Hematopoietic multipotent progenitor cell treated with erythropoietin and hydrocortisone succinate and interleukin-3 and kit ligand, for 4 days (in vitro differentiated cells): ENCODE data around the gene AKNA.

ENCODE experiments used
- DNase-seq: peaks from one replicate; pipeline ENCODE4 v3.0.0-alpha.2; 2015

AKNA gene, protein sequence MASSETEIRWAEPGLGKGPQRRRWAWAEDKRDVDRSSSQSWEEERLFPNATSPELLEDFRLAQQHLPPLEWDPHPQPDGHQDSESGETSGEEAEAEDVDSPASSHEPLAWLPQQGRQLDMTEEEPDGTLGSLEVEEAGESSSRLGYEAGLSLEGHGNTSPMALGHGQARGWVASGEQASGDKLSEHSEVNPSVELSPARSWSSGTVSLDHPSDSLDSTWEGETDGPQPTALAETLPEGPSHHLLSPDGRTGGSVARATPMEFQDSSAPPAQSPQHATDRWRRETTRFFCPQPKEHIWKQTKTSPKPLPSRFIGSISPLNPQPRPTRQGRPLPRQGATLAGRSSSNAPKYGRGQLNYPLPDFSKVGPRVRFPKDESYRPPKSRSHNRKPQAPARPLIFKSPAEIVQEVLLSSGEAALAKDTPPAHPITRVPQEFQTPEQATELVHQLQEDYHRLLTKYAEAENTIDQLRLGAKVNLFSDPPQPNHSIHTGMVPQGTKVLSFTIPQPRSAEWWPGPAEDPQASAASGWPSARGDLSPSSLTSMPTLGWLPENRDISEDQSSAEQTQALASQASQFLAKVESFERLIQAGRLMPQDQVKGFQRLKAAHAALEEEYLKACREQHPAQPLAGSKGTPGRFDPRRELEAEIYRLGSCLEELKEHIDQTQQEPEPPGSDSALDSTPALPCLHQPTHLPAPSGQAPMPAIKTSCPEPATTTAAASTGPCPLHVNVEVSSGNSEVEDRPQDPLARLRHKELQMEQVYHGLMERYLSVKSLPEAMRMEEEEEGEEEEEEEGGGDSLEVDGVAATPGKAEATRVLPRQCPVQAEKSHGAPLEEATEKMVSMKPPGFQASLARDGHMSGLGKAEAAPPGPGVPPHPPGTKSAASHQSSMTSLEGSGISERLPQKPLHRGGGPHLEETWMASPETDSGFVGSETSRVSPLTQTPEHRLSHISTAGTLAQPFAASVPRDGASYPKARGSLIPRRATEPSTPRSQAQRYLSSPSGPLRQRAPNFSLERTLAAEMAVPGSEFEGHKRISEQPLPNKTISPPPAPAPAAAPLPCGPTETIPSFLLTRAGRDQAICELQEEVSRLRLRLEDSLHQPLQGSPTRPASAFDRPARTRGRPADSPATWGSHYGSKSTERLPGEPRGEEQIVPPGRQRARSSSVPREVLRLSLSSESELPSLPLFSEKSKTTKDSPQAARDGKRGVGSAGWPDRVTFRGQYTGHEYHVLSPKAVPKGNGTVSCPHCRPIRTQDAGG (N-terminal part only)

DNA sequence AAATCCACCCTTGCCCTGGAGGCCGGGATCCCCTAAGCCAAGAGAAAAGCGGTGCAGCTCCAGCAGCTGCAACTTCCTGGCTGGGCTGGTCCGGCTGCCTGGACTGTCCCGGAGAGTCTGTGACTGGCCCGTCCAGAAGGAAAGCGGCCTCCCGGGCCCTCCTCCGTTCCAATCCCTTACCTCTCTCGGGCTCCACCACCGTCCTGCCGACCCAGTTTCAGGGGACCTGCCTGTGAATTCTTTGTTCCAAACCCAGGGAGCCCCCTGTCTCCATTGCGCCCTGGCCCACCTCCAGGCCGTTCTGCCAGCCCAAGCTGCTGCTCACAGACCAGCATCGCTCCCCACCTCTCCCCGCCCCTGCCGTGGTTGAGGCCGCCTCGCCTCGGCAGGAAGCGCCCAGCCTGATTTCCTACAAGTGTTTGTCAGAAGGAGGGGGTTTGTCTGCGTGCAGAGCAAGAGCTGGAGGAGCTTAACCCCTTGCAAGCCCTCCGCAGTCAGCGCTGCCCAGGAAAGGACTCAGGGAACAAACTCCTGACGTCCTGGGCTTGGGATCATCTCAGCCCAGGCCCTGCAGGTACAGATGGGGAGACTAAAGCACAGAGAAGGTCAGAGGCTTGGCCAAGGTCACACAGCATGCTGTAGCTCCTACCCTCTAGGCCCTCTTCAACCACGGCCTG is at the start of gene AKNA:
Gene AKNA (minus strand): TSS at position 303 of the 677 bp plus-strand sequence. CDS start 6,649 bp downstream, outside the sequence.
- DNase-seq = peak; percentile 92

DNA sequence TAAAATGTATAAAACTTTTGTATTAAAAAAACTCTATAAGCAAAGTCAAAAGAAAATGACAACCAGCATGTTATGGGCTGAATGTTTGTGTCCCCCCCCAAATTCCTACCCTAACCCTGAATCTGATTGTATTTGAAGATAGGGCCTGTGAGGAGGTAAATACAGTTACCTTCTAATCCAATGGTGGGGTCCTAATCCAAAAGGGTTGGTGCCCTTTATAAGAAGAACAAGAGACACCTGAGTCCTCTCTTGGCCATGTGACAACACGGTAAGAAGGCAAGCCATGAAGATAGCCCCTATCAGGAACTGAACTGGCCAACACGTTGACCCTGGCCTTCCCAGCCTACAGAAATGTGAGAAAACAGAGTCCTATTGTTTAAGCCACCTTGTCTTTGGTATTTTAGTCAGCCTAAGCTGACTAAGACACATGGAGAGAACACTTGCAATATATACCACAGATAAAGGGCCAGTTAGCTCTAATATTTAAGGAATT is 49.7 kb upstream of the AKNA start:
- no peak for DNase-seq

DNA sequence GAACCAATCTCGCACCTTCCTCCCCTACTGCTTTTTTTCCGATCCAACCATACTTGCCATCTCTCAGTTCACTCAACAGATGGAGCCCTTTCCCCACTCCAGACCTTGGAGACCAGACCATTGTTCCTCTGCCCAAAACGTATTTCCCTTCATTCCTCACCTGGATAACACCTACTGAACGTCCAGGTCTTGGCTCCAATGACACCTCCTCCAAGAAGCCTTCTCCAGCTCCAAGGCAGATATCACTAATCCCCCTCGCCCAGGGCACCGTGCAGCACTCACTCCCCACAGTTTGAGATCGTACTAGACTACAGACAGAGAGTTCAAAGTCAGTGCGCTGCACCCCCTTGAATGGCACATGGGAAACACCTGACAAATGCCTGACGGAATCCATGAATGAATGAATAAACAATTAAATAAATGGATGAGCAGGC is 47.1 kb upstream of the AKNA start:
- peak; percentile 64 for DNase-seq

DNA sequence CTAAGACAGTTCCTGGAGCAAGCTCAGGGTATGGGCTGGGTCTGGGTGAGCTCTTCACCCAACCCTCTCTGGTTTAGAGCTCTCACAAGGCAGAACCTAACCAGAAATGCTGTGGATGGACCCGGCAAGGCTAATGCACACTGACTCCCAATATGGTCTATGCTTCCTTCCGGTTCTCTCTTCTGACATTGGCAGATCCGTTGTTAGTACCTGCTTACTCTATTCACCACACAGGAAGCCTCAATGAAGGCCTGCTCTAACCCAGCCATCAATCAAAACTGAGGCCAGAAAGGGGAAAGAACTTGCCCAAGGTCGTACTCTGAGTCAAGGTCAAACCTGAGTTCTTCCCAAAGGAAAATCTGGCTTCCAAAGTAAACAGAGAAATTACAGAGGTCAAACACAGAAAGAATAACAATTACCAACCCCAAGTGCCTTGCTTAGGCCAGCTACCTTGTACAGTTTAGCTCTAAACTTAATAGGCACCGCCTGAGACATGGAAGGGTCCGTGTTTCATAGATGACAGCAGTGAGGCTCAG is 46.0 kb upstream of the AKNA start:
- no peak for DNase-seq

DNA sequence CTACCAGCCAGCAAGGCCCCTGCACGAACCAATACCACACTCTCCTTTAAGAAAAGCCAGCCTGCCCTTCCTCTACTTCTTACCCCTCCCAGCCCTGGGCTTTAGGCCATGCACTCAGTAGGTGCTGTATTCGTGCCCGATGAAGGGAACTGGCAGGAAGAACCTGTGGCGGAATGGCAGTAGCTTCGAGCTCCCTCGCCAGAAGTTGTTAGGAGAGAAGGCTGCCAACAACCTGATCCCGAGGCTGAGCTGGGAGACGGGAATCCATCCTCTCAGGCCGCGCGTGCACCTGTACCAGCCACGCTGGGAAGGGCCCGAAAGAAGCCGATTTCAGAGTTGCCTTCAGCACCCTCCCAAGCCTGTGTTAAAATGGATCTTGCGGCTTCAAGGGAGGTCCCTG is 45.3 kb upstream of the AKNA start:
- DNase-seq = no peak

DNA sequence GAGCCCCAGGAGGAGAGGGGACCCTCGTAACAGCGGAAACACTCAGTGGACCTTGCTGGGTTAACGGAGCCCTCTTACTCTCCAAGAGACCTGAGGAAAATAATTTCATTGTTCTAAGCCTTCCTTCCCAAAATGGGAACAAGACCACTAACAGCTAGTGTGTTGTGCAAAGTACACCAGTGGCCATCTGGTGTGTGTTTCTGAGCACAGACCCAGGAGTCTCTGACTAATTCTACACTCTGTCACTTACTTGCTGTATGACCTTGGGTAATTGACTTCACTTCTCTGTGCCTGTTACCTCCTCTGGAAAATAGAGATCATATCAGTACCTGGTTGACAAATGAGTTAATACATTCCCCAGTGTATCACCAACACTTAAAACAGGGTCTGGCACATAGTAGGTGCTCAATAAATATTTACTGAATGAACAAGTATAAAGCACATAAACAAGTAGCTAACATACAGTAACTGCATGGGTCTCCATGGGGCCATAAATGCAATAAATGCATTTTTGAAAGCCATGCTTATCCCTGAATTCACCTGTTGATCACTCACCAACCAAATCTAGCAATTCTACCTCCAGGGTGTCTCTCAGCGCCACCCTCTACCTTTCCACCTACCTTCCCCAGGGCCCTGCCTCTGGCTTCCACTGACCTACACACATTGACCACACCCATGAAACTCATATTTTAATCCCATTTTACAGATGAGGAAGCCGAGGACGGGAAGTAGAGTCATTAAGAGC is 44.7 kb upstream of the AKNA start:
- DNase-seq = no peak

DNA sequence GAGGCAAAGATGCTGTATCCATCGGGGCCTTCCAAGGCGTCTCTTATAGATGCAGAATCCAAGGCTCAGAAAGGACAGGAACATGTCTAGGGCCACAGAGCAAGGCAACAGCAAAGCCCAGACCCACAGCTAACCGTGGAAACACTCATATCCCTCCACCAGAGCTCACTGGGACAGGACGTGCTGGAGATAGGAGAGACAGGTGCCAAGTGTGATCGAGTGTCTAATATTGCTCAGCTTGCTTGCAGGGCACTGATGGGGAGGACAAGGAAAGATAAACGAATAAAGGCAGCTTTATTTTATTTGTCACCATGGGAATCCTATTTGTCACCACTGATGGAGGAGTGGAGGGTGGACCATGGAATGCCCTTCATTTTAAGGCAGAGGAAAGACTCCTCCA is 44.0 kb upstream of the AKNA start:
- no peak for DNase-seq

DNA sequence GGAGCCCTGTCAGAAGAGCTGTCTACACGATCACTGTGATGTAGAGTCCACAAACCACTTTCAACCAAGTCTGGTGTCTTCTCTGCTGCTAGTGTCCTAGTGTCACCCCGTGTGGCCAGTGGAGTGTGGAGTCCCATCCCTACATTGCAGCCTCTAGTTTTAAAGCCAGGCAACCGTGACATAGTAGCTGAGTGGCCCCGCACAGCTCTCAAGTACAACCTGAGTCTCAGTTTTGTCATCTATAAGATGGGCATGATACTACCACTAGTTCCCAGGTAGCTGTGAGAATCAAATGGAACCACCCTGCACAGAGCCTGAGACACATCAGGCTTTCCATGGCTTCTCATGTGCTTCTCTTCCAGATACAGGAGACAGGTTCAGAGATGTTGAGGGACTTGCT is 43.2 kb upstream of the AKNA start:
- DNase-seq = no peak

DNA sequence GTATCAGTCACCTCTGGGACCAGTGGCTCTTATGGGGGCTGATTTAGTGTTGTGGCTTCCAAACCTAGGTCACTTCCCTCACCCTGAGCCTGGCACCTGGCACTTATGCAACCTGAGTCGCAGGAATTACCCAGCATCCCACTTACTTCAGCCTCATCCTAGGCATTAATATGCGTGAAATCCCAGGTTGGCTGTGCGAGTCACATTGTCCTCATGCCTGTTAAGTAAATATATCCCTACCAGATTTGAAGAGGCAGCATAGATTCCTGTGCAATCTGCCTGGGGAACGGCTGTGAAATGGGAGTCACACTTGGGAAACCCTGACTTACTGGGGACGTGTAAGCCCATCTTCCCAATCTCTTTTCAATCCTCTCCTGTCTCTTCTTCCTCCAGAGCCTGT is 42.7 kb upstream of the AKNA start:
- DNase-seq = no peak

DNA sequence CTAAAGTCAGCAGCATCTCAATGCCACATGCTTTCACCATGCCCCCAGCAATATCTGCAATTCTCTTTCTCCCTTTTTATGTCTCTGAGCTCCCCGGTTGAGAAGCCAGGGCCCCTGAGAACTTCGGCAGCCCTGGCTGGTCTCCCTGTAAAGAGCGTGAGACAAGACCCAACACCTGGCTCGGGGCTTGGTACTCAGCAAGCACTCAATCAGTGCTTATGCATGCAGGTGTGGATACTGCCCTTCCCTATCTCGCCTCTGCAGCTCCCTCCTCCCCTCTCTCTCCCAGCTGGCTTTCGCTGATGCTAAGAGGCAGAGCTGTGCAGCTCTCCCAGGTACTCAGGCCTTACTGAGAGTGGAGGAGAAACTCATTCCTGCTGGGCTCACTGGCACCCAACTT is 41.7 kb upstream of the AKNA start:
- DNase-seq = no peak

DNA sequence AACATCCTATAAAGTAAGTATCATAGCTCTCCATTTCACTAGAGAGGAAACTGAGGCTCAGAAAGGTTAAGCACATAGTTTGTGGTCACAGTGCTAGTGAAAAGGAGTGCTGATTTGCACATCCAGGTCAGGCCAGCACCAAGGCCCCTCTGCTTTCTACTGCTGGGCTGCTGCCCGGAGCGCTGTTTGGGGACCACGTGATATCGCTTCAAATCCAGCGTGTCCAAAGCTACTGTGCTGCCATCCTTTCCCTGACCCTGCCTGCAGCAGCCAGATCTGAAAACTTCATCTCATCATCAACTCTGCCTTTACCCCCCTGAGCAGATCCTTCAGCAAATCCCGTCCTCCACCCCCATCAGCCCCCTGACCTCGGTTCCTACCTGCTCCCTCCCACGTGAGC is 40.7 kb upstream of the AKNA start:
- no peak for DNase-seq

DNA sequence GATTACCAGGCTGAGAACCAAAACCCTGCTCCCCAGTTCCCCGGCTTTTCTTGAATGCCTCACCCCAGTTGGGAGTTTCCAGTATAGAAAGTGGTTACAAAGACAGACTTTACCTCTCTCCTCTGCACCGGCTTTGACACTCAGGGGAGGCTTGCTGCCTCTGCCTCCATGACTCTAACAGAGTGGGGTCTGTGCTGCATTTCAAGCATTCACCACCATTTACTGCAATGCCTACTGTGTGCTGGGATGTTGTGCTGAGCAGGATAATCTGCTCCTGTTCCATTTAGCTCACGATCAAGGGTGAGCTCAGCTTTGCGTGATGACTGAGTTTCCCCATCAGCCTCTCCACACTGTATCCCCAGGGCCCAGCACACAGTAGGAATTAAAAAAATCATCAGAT is 39.9 kb upstream of the AKNA start:
- no peak for DNase-seq

DNA sequence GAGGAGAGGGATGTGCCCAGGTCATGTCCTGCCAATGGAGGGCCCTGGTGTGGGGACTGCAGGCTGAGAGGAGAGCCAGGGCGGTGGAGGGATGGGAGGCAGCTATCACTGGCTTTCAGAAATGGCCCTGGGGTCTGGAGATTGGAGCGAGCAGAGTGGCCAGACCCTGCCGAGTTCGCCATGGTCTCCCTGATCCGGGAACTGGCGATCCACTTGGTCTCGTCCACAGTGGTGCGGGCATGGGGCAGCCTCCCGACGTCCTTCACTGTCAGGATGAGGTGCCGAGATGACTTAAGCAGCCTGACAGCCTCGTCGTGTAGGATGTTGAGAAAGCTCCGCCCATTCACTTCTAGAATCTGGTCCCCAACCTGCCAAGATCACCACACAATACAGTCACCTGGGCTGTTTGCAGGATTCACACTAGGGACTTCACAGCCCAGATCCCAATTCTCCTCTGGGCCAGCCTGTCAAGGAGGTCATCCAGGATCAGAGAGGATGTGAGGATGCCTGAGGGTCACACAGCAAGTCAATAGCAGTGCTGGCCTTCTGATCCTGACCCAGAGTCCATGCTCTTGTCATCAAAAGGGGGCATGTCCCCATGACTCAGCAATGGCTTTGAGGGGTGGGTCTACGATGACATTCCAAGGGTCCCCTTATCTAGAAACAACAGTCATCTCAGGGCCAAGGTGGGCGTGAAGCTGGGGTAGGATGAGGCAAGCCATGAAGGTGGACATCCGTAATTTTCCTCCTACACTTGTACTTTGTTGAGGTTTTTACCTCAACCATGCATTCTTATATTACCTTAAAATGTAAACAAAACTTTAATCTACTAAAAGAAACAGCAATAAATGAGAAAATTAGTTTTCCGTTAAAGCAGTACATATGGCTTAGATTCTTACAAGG is 38.5 kb upstream of the AKNA start:
- DNase-seq = no peak

DNA sequence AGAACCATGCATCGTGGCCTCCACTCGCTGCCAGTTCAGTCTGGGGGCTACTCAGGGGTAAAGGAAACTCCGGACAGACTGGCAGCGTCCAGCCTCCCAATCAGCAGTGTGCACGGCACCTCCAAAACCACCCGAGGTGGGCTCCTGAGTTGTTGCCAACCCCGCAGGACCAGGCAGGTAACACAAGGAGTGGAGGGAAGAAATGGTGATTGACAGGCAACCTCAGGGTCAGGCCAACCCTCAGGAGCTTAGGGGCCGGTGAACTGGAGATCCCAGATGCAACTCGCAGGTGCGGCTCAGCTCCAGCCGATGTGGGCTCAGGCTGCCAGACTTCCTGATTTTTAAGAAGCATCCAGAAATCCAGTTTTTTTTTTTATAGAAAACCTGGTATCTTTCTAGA is 37.3 kb upstream of the AKNA start:
- no peak for DNase-seq

DNA sequence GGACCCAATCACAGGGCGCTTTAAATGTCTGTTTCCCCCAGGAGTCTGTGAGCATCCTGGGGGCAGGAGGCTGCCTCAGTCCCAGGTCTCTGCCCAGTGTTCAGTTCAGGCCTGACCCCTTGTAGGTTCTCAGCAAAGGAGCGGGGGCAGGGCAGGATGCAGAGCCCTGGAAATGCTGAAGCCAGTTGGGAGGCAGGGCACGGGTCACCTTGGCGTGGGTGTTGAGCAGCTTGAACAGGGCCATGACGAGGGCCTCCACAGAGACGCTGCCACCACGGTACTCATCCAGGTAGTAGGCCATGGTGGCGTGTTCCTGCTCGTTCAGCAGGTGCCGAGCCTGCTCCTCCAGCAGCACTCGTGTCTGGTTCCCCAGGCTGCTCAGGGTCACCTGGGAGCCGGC is 36.3 kb upstream of the AKNA start:
- no peak for DNase-seq

DNA sequence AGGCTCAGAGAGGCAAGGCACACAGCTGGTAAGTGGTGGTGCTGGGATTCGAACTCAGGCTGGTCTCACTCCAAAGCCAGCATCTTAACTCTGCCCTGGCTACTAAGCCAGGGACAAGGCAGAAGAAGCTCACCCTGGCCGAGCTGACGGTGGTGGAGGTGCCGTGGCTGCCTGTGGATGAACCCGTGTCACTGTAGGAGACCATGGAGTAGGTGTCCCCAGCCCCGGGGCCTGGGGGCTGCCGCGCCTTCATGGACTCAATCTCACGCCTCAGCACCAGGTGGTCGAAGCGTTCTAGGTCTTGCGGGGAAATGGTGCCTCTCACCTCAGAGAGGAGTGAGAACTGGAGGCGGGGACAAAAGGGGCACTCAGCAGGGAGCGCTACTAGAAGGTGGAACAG is 35.4 kb upstream of the AKNA start:
- DNase-seq = no peak

DNA sequence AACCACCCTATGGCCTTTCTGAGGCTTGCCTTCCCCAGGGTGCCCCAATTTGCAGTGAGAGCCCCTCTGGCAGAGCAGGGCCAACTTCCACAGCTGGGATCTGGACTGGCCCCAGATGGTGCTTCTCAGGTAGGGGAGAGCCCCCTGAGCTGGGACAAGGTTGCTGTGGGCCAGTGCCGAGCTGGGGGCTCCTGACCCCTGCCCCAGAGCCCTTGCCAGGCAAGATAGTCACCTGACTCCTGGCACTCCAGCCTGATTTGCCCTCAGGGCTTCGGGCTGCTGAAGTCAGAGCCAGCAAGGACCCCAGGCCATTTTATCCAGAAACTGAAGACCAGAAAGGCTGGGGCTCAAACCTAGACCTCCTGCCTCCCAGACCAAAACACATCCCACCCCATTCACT is 33.4 kb upstream of the AKNA start:
- no peak for DNase-seq

DNA sequence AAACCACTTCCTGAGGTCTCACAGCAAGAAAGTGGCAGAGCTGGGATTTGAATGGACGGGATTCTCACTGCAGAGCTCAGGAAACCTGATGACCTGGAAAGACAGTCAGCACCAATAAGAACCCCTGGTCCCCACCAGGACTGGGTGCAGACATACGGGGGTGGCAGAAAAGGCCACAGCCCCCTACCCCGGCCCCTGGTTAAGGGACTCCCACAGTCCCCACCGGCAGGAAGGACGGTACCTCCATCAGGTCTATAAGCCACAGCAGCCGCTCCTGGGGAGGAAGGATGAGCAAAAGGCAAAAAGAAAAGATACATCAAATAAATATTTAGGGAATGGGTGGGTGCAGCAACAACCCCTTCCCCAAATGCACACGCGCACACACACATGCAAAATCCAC is 32.0 kb upstream of the AKNA start:
- DNase-seq = no peak

DNA sequence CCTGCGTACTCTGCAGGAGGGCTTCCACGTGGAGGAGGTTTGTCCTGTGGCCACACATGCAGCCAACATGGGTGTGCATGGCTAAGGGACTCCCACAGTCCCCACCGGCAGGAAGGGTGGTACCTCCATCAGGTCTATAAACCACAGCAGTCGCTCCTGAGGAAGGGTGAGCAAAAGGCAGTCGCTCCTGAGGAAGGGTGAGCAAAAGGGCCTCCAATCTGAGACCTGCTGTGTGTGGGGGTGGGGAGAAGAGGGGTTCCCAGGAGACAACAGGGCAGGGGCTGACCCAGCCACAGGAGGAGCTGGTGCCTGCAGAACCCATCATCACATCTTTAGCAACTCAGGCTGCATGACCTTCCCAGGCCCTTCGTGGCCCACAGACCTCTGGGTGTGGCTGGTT is 30.3 kb upstream of the AKNA start:
- no peak for DNase-seq

DNA sequence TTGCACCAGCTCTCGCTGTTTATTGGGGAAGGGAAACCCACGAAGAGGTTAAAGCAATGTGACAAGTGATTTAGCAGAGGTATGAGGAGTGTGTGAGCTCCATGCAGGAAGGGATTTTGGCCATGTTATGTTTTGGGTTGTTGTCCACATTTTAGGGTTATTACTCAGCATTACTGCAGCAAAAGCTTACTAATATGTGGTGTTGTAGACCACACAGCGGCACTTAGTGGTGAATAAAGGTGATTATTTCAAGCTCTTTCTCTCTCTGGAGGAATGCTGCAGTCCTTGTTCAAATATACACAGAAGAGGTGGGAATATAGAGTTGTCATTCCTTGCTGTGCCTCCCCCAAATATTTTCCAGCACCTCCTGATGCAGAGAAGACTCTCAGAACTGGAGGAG is 29.7 kb upstream of the AKNA start:
- no peak for DNase-seq
